ENCODE results near the gene SIN3A. TPM values are rescaled to one million over a fixed set of nuclear protein-coding genes. Genes with fewer than 3 reads are reported as not detected.

Gene SIN3A
- total and polyA plus RNA-seq, 5 donors from 2014 or later: 13.6 to 123 (median 15.0) TPM

GRCh38 chr15:75369897-75370581 is 81.5 kb downstream of the SIN3A start:
- no peak for DNase-seq
- Mint-ChIP-seq H3K27me3 (no peaks in the 10 kb centered on the region), H3K27ac (peak overlapping the region in 2 of 3 donors; percentile 95 to 98), H3K4me3 (peak overlapping the region; percentile 32 to 94 (median 91)), H3K4me1 (peaks cover 9 to 31% (median 26%) of the 10 kb centered on the region in 4 donors), H3K9me3 (no peaks in the 10 kb centered on the region), H3K36me3 (peaks cover 12% of the 10 kb centered on the region)
- no peak for ATAC-seq (ENCODE audit: low read depth in 2 of 2)
- peaks cover 56% of the 10 kb centered on the region for H3K36me3 ChIP-seq (ENCODE audit: control insufficient read depth, insufficient read depth, low read length)
- H3K27me3 ChIP-seq (ENCODE audit: control insufficient read depth, insufficient read depth, low read length): no peaks in the 10 kb centered on the region
- peaks cover 22% of the 10 kb centered on the region for H3K4me1 ChIP-seq (ENCODE audit: control insufficient read depth, insufficient read depth, low read length, poor library complexity, severe bottlenecking)
- H3K9me3 ChIP-seq (ENCODE audit: control insufficient read depth in 2 of 2, low read length in 2 of 2): no peaks in the 10 kb centered on the region
- peak overlapping the region; percentile 16 for H3K27ac ChIP-seq (ENCODE audit: insufficient read depth, low read length, poor library complexity, severe bottlenecking)
- H3K4me3 ChIP-seq (ENCODE audit: low read depth, low read length): no peak overlapping the region

GRCh38 chr15:75368689-75369239 is 82.7 kb downstream of the SIN3A start:
- Histone ChIP-seq H3K4me1 (ENCODE audit: control insufficient read depth, insufficient read depth, low read length, poor library complexity, severe bottlenecking) (peaks cover 22% of the 10 kb centered on the region), H3K27ac (ENCODE audit: insufficient read depth, low read length, poor library complexity, severe bottlenecking) (peak overlapping the region; percentile 96), H3K27me3 (ENCODE audit: control insufficient read depth, insufficient read depth, low read length) (no peaks in the 10 kb centered on the region), H3K4me3 (ENCODE audit: low read depth, low read length) (peak overlapping the region; percentile 88), H3K9me3 (ENCODE audit: control insufficient read depth in 2 of 2, low read length in 2 of 2) (no peaks in the 10 kb centered on the region), H3K36me3 (ENCODE audit: control insufficient read depth, insufficient read depth, low read length) (peaks cover 57% of the 10 kb centered on the region)
- Mint-ChIP-seq H3K36me3 (peaks cover 13% of the 10 kb centered on the region), H3K4me1 (peaks cover 9 to 27% (median 21%) of the 10 kb centered on the region in 4 donors), H3K27me3 (no peaks in the 10 kb centered on the region), H3K4me3 (peak overlapping the region; percentile 91 to 98 (median 92)), H3K9me3 (no peaks in the 10 kb centered on the region), H3K27ac (peak overlapping the region; percentile 95 to 98 (median 97))
- DNase-seq (peak in 2 of 3 donors; percentile 34 to 65), ATAC-seq (ENCODE audit: low read depth in 2 of 2) (no peak)

GRCh38 chr15:75367913-75368688 is 83.4 kb downstream of the SIN3A start, which contains the start of gene MAN2C1:
Gene MAN2C1, minus strand, starts transcription at chr15:75368607. Its CDS starts 24 bp downstream, at chr15:75368583.
- peaks cover 13% of the 10 kb centered on the region for H3K36me3 Mint-ChIP-seq
- Histone ChIP-seq H3K36me3 (ENCODE audit: control insufficient read depth, insufficient read depth, low read length) (peaks cover 56% of the 10 kb centered on the region), H3K27me3 (ENCODE audit: control insufficient read depth, insufficient read depth, low read length) (no peaks in the 10 kb centered on the region), H3K9me3 (ENCODE audit: control insufficient read depth in 2 of 2, low read length in 2 of 2) (no peaks in the 10 kb centered on the region), H3K4me1 (ENCODE audit: control insufficient read depth, insufficient read depth, low read length, poor library complexity, severe bottlenecking) (peaks cover 22% of the 10 kb centered on the region), H3K4me3 (ENCODE audit: low read depth, low read length) (peak within 1 kb of the TSS; percentile 88), H3K27ac (ENCODE audit: insufficient read depth, low read length, poor library complexity, severe bottlenecking) (peak within 1 kb of the TSS; percentile 96)
- no peaks in the 10 kb centered on the region for H3K9me3 Mint-ChIP-seq
- H3K27me3 Mint-ChIP-seq: no peaks in the 10 kb centered on the region
- ATAC-seq (ENCODE audit: low read depth in 2 of 2) (peak; percentile 89 to 90), DNase-seq (peak; percentile 84 to 96 (median 89))
- H3K4me1 Mint-ChIP-seq: peaks cover 9 to 24% (median 21%) of the 10 kb centered on the region in 4 donors
- peak within 1 kb of the TSS; percentile 95 to 98 (median 97) for H3K27ac Mint-ChIP-seq
- H3K4me3 Mint-ChIP-seq: peak within 1 kb of the TSS; percentile 91 to 98 (median 92)

- Histone ChIP-seq H3K4me3 (ENCODE audit: low read depth, low read length) (peak overlapping the region; percentile 70), H3K9me3 (ENCODE audit: control insufficient read depth in 2 of 2, low read length in 2 of 2) (no peaks in the 10 kb centered on the region), H3K27me3 (ENCODE audit: control insufficient read depth, insufficient read depth, low read length) (no peaks in the 10 kb centered on the region), H3K36me3 (ENCODE audit: control insufficient read depth, insufficient read depth, low read length) (peaks cover 55% of the 10 kb centered on the region), H3K27ac (ENCODE audit: insufficient read depth, low read length, poor library complexity, severe bottlenecking) (peak overlapping the region; percentile 96), H3K4me1 (ENCODE audit: control insufficient read depth, insufficient read depth, low read length, poor library complexity, severe bottlenecking) (peaks cover 22% of the 10 kb centered on the region)
- Mint-ChIP-seq H3K27me3 (no peaks in the 10 kb centered on the region), H3K4me3 (peak overlapping the region; percentile 91 to 98 (median 92)), H3K27ac (peak overlapping the region; percentile 84 to 95 (median 94)), H3K4me1 (peaks cover 9 to 24% (median 19%) of the 10 kb centered on the region in 4 donors), H3K36me3 (peaks cover 13% of the 10 kb centered on the region), H3K9me3 (no peaks in the 10 kb centered on the region)
- DNase-seq: no peak
- no peak for ATAC-seq (ENCODE audit: low read depth in 2 of 2)
Measured at GRCh38 chr15:75367406-75367912, 84.0 kb downstream of the SIN3A start.

GRCh38 chr15:75367006-75367405 is 84.5 kb downstream of the SIN3A start:
- Histone ChIP-seq H3K9me3 (ENCODE audit: control insufficient read depth in 2 of 2, low read length in 2 of 2) (no peaks in the 10 kb centered on the region), H3K36me3 (ENCODE audit: control insufficient read depth, insufficient read depth, low read length) (peaks cover 51% of the 10 kb centered on the region), H3K27me3 (ENCODE audit: control insufficient read depth, insufficient read depth, low read length) (no peaks in the 10 kb centered on the region), H3K4me1 (ENCODE audit: control insufficient read depth, insufficient read depth, low read length, poor library complexity, severe bottlenecking) (peaks cover 22% of the 10 kb centered on the region), H3K4me3 (ENCODE audit: low read depth, low read length) (no peak overlapping the region), H3K27ac (ENCODE audit: insufficient read depth, low read length, poor library complexity, severe bottlenecking) (peak overlapping the region; percentile 96)
- peaks cover 13% of the 10 kb centered on the region for H3K36me3 Mint-ChIP-seq
- H3K27ac Mint-ChIP-seq: peak overlapping the region; percentile 58 to 95 (median 94)
- H3K9me3 Mint-ChIP-seq: no peaks in the 10 kb centered on the region
- no peaks in the 10 kb centered on the region for H3K27me3 Mint-ChIP-seq
- H3K4me1 Mint-ChIP-seq: peaks cover 9 to 24% (median 19%) of the 10 kb centered on the region in 4 donors
- ATAC-seq (ENCODE audit: low read depth in 2 of 2): no peak
- no peak for DNase-seq
- peak overlapping the region; percentile 91 to 98 (median 92) for H3K4me3 Mint-ChIP-seq

- H3K9me3 Mint-ChIP-seq: no peaks in the 10 kb centered on the region
- peaks cover 9 to 24% (median 19%) of the 10 kb centered on the region in 4 donors for H3K4me1 Mint-ChIP-seq
- Histone ChIP-seq H3K36me3 (ENCODE audit: control insufficient read depth, insufficient read depth, low read length) (peaks cover 45% of the 10 kb centered on the region), H3K9me3 (ENCODE audit: control insufficient read depth in 2 of 2, low read length in 2 of 2) (no peaks in the 10 kb centered on the region), H3K4me1 (ENCODE audit: control insufficient read depth, insufficient read depth, low read length, poor library complexity, severe bottlenecking) (peaks cover 22% of the 10 kb centered on the region), H3K27ac (ENCODE audit: insufficient read depth, low read length, poor library complexity, severe bottlenecking) (no peak overlapping the region), H3K27me3 (ENCODE audit: control insufficient read depth, insufficient read depth, low read length) (no peaks in the 10 kb centered on the region), H3K4me3 (ENCODE audit: low read depth, low read length) (no peak overlapping the region)
- peak overlapping the region in 1 of 4 donors; percentile 44 for H3K4me3 Mint-ChIP-seq
- peak overlapping the region in 1 of 3 donors; percentile 95 for H3K27ac Mint-ChIP-seq
- H3K27me3 Mint-ChIP-seq: no peaks in the 10 kb centered on the region
- ATAC-seq (ENCODE audit: low read depth in 2 of 2) (no peak), DNase-seq (no peak)
- H3K36me3 Mint-ChIP-seq: peaks cover 13% of the 10 kb centered on the region
Measured at GRCh38 chr15:75366163-75366562, 85.3 kb downstream of the SIN3A start.

- no peak for DNase-seq
- Histone ChIP-seq H3K4me1 (ENCODE audit: control insufficient read depth, insufficient read depth, low read length, poor library complexity, severe bottlenecking) (peaks cover 22% of the 10 kb centered on the region), H3K36me3 (ENCODE audit: control insufficient read depth, insufficient read depth, low read length) (peaks cover 41% of the 10 kb centered on the region), H3K27ac (ENCODE audit: insufficient read depth, low read length, poor library complexity, severe bottlenecking) (no peak overlapping the region), H3K9me3 (ENCODE audit: control insufficient read depth in 2 of 2, low read length in 2 of 2) (no peaks in the 10 kb centered on the region), H3K4me3 (ENCODE audit: low read depth, low read length) (no peak overlapping the region), H3K27me3 (ENCODE audit: control insufficient read depth, insufficient read depth, low read length) (no peaks in the 10 kb centered on the region)
- ATAC-seq (ENCODE audit: low read depth in 2 of 2): no peak
- Mint-ChIP-seq H3K4me3 (no peak overlapping the region), H3K27ac (no peak overlapping the region), H3K36me3 (peaks cover 13% of the 10 kb centered on the region), H3K27me3 (no peaks in the 10 kb centered on the region), H3K9me3 (no peaks in the 10 kb centered on the region), H3K4me1 (peaks cover 9 to 26% (median 20%) of the 10 kb centered on the region in 4 donors)
Measured at GRCh38 chr15:75364881-75365280, 86.6 kb downstream of the SIN3A start.

Measured in CD4-positive, CD25-positive, alpha-beta regulatory T cell (primary cell).